GM12878 (cell line): ENCODE data around the gene ZBTB48. TPM values are rescaled to one million over a fixed set of nuclear protein-coding genes. Genes with fewer than 3 reads are reported as not detected.
A peak's percentile ranks its signal among the peaks of the same experiment; 100 is the strongest.

Experiments used
- ATAC-seq: fragments of 200-7000 bp; cut with Tn5 transposase; 3 replicates; pipeline ENCODE4 v1.9.1; 2020; ENCODE audit warnings: mild to moderate bottlenecking, moderate library complexity
- BruUV-seq: library from RNA; stranded (reverse); fragments of 400-500 nt; replicated peaks from 2 replicates; lab custom pipeline; 2021; lab: Mats Ljungman, UMichigan
- CTCF ChIA-PET: fragments of 300-600 bp; sonication (Branson Sonifier 250); formaldehyde crosslinking; extraction: SDS; loops from one replicate; lab custom pipeline; 2021; ENCODE audit warnings: inconsistent platforms; lab: Yijun Ruan, JAX
- POLR2A ChIA-PET: fragments of 350-600 bp; formaldehyde crosslinking; extraction: SDS; loops from one replicate; lab custom pipeline; 2021; ENCODE audit warnings: inconsistent platforms; lab: Charles Lee
- RAD21 ChIA-PET: fragments of 300-600 bp; sonication (Branson Sonifier 250); formaldehyde crosslinking; loops from one replicate; lab custom pipeline; 2023; ENCODE audit warnings: antibody characterized with exemption; ENCODE audit not compliant: unreplicated experiment; lab: Charles Lee
- SMC1A ChIA-PET: fragments of 300-600 bp; sonication (Branson Sonifier 250); formaldehyde crosslinking; loops from one replicate; lab custom pipeline; 2023; ENCODE audit not compliant: unreplicated experiment, uncharacterized antibody; lab: Charles Lee
- DNase-seq: peaks from one replicate; pipeline ENCODE4 v3.0.0-alpha.2; 2011; ENCODE audit warnings: low read depth, low spot score
- FAIRE-seq: peaks from 3 replicates; lab custom pipeline; 2011; peaks lifted over from hg19 to GRCh38; lab: Jason Lieb, UNC
- H2AFZ ChIP-seq: 2 replicates; pipeline ENCODE4 v1.6.0; 2011; ENCODE audit warnings: low read depth, low read length, control low read depth; ENCODE audit not compliant: control insufficient read depth
- H3K27ac ChIP-seq: 2 replicates; pipeline ENCODE4 v1.5.1; 2011; ENCODE audit warnings: control low read depth; ENCODE audit not compliant: control insufficient read depth, insufficient read depth
- H3K27me3 ChIP-seq, 2 experiments: replicated peaks in 1 of 2; 2 replicates each; pipeline versions ENCODE4 v1.6.0 to v1.6.1; 2011; ENCODE audit warnings: low read length in 1 of 2; ENCODE audit not compliant: control insufficient read depth in 2 of 2, insufficient read depth in 2 of 2
- H3K36me3 ChIP-seq, 2 experiments: 2 replicates each; pipeline ENCODE4 v1.5.1; 2011; ENCODE audit warnings: low read length in 1 of 2; ENCODE audit not compliant: control insufficient read depth in 2 of 2, insufficient read depth in 2 of 2
- H3K4me1 ChIP-seq: 2 replicates; pipeline ENCODE4 v1.6.1; 2011; ENCODE audit warnings: mild to moderate bottlenecking, low read length, moderate library complexity, mixed read lengths; ENCODE audit not compliant: control insufficient read depth, insufficient read depth
- H3K4me2 ChIP-seq: 2 replicates; pipeline ENCODE4 v1.6.0; 2011; ENCODE audit warnings: control low read depth; ENCODE audit not compliant: control insufficient read depth, insufficient read depth
- H3K4me3 ChIP-seq: fragments of 200-600 bp; sonication (generic); 2 replicates; pipeline ENCODE4 v1.5.1; 2016
- H3K79me2 ChIP-seq: 2 replicates; pipeline ENCODE4 v1.6.0; 2011; ENCODE audit warnings: low read length; ENCODE audit not compliant: control insufficient read depth, insufficient read depth
- H3K9ac ChIP-seq: 2 replicates; pipeline ENCODE4 v1.8.0; 2011; ENCODE audit warnings: low read length, control low read depth, mixed read lengths; ENCODE audit not compliant: control insufficient read depth, insufficient read depth
- H3K9me3 ChIP-seq: replicated peaks from 3 replicates; pipeline ENCODE4 v1.5.1; 2011; ENCODE audit warnings: mild to moderate bottlenecking, low read length; ENCODE audit not compliant: control insufficient read depth, insufficient read depth
- H4K20me1 ChIP-seq: 2 replicates; pipeline ENCODE4 v1.6.0; 2011; ENCODE audit not compliant: control insufficient read depth, insufficient read depth
- ATF7 ChIP-seq: fragments of 450-650 bp; IDR thresholded peaks from 2 replicates; pipeline ENCODE4 v1.6.1; 2016; ENCODE audit warnings: low read depth, mild to moderate bottlenecking
- CBFB ChIP-seq: IDR thresholded peaks from 2 replicates; pipeline ENCODE4 v1.6.1; 2016; ENCODE audit warnings: antibody characterized with exemption, low read depth
- CHD4 ChIP-seq: fragments of 200-600 bp; sonication (generic); IDR thresholded peaks from 2 replicates; pipeline ENCODE4 v1.6.1; 2016; ENCODE audit warnings: mild to moderate bottlenecking
- CREM ChIP-seq: IDR thresholded peaks from 2 replicates; pipeline ENCODE4 v1.6.1; 2014; ENCODE audit warnings: antibody characterized with exemption, low read depth
- ESRRA ChIP-seq: IDR thresholded peaks from 2 replicates; pipeline ENCODE4 v1.6.1; 2012; ENCODE audit warnings: mild to moderate bottlenecking, low read length, improper control_type of control experiment
- GABPA ChIP-seq: IDR thresholded peaks from 2 replicates; pipeline ENCODE4 v1.6.1; 2014; ENCODE audit warnings: antibody characterized with exemption, low read depth, mild to moderate bottlenecking, inconsistent platforms
- IRF3 ChIP-seq: fragments of 450-650 bp; IDR thresholded peaks from 2 replicates; pipeline ENCODE4 v1.6.1; 2014; ENCODE audit warnings: mild to moderate bottlenecking
- LARP7 ChIP-seq: fragments of 450-650 bp; IDR thresholded peaks from 2 replicates; pipeline ENCODE4 v1.6.1; 2017; ENCODE audit warnings: mild to moderate bottlenecking
- PML ChIP-seq: IDR thresholded peaks from 2 replicates; pipeline ENCODE4 v1.6.1; 2012; ENCODE audit warnings: low read length, inconsistent platforms
- SIX5 ChIP-seq: IDR thresholded peaks from 2 replicates; pipeline ENCODE4 v1.6.1; 2011; ENCODE audit warnings: mild to moderate bottlenecking, low read depth, low read length, moderate library complexity; ENCODE audit not compliant: severe bottlenecking
- SRF ChIP-seq, 2 experiments: IDR thresholded peaks; 2 replicates each; pipeline ENCODE4 v1.6.1; 2011; ENCODE audit warnings: low read depth in 2 of 2, low read length in 2 of 2, mild to moderate bottlenecking in 1 of 2, moderate library complexity in 1 of 2
- ZBTB33 ChIP-seq: fragments of 450-650 bp; IDR thresholded peaks from 2 replicates; pipeline ENCODE4 v1.6.1; 2017; ENCODE audit warnings: mild to moderate bottlenecking
- ZNF24 ChIP-seq: fragments of 450-650 bp; IDR thresholded peaks from 2 replicates; pipeline ENCODE4 v1.6.1; 2017; ENCODE audit warnings: antibody characterized with exemption, mild to moderate bottlenecking
- ZNF384 ChIP-seq: IDR thresholded peaks from 2 replicates; pipeline ENCODE4 v1.6.1; 2012; ENCODE audit warnings: low read depth, mild to moderate bottlenecking, low read length, improper control_type of control experiment, borderline replicate concordance
- WGBS: methylation state at CpG from one replicate; pipeline ENCODE4 v1.1.6; 2016; ENCODE audit warnings: low lambda C conversion rate; ENCODE audit not compliant: insufficient replicate concordance, insufficient coverage; ENCODE audit errors: missing lambda C conversion rate; 5-methylcytosine and 5-hydroxymethylcytosine counted together
- in situ Hi-C: fragments of 300-500 bp; cut with MboI; formaldehyde crosslinking; loops from 9 replicates; pipeline ENCODE4 v1.14.3; 2018; ENCODE audit warnings: mixed read lengths
- intact Hi-C: fragments of 100-400 bp; cut with micrococcal nuclease; formaldehyde crosslinking; loops from one replicate; pipeline ENCODE4 v1.14.2; 2022; ENCODE audit not compliant: unreplicated experiment
- polyA plus RNA-seq, 11 experiments: library from polyadenylated mRNA; depleted of rRNA in 4 of 11; unstranded in 6 of 11; stranded (reverse) in 5 of 11; fragments of >200 nt; fragmentation: Nextera tagmentation in 4 of 11; fragmentation: Illumina TruSeq in 1 of 11; extraction: Ambion mirVana in 4 of 11; extraction: Trizol in 1 of 11; gene quantifications; 1 replicate in 1 of 11; 2 replicates in 10 of 11; pipeline versions ENCODE4 v1.2.1 to v1.2.3, GENCODE V29; 2011 to 2016; ENCODE audit warnings: inconsistent platforms in 2 of 11, missing spikeins in 2 of 11, low read depth in 1 of 11
- total RNA-seq, 4 experiments: library from RNA; depleted of rRNA in 3 of 4; stranded (reverse); fragments of >200 nt in 3 of 4; fragmentation: Illumina TruSeq in 1 of 4; extraction: Trizol in 1 of 4; gene quantifications; 2 replicates each; pipeline versions ENCODE4 v1.2.1 to v1.2.3, GENCODE V29; 2013 to 2021

ZBTB48 gene
- total and polyA plus RNA-seq, 10 of the 15 experiments (the other 5 are each of a cell fraction or from before 2014, with no cell fraction given) = 1.00 to 25.3 (median 16.7) TPM

- TF ChIP-seq ZBTB33 (no peak), CREM (peak; percentile 45), ESRRA (no peak)
These were observed 21.5 kb downstream of the ZBTB48 start (continued) for GRCh38 chr1:6601049-6601922.

- no peaks in the 10 kb centered on the region for H3K27me3 ChIP-seq
- in situ Hi-C loops (no loop called here), intact Hi-C loops (loop anchor here (1.0 kb wide), 1 partner anchor 11 kb away; the partner anchor contains the start of gene PHF13)
- no peaks in the 10 kb centered on the region for H4K20me1 ChIP-seq
- no peaks in the 10 kb centered on the region for H3K9me3 ChIP-seq
- H3K36me3 ChIP-seq = peaks cover 2 to 8% of the 10 kb centered on the region in 2 experiments; a peak in 2 of 4 replicates
- peaks cover 13% of the 10 kb centered on the region for H3K4me1 ChIP-seq
- H2AFZ ChIP-seq = peak overlapping the region; percentile 70
- FAIRE-seq (no peak), DNase-seq (no peak), ATAC-seq (peak; percentile 64)
- SMC1A ChIA-PET = interaction anchor here (1.6 kb wide), 1 partner anchor 49 kb away, joined by 4 read pairs; no protein-coding TSS in a partner anchor
- no TSS peak for BruUV-seq
- peak overlapping the region; percentile 79 for H3K27ac ChIP-seq
- RAD21 ChIA-PET = interaction anchor here (1.1 to 3.9 kb wide), 2 partner anchors 21 to 24 kb away, joined by 3 to 38 read pairs; partner anchors contain the start of gene ZBTB48
- peak overlapping the region; percentile 94 for H3K4me3 ChIP-seq
- H3K79me2 ChIP-seq = peaks cover 36% of the 10 kb centered on the region
- peak overlapping the region; percentile 84 for H3K9ac ChIP-seq
- POLR2A ChIA-PET = interaction anchor here (0.8 to 1.3 kb wide), 5 partner anchors 10 to 24 kb away, joined by 3 to 10 read pairs (median 4); partner anchors contain the start of gene ZBTB48
- WGBS = under 1% methylated on average over 103 of the region's 103 CpGs
- H3K4me2 ChIP-seq = peak overlapping the region; percentile 100
- CTCF ChIA-PET = interaction anchor here (5.4 kb wide), 1 partner anchor 48 kb away, joined by 39 read pairs; the partner anchor contains the start of genes NOL9 and TAS1R1
- TF ChIP-seq LARP7 = peak; percentile 82
- TF ChIP-seq CHD4 = no peak
- TF ChIP-seq GABPA = no peak
- no peak for TF ChIP-seq ESRRA
- no peak for TF ChIP-seq ATF7
- TF ChIP-seq ZNF24 = no peak
- TF ChIP-seq CBFB = no peak
- TF ChIP-seq IRF3 = no peak
- no peak for TF ChIP-seq PML
- TF ChIP-seq SRF (IDR thresholded peaks at IDR 0.05; ENCODE audit: low read depth in 2 of 2, low read length in 2 of 2) = no peak
- TF ChIP-seq ZBTB33 = no peak
- TF ChIP-seq ZNF384 = no peak
- TF ChIP-seq SIX5 = no peak
These were observed 22.3 kb downstream of the ZBTB48 start for GRCh38 chr1:6601923-6602668.
